ENCODE data around the gene RHOBTB3. TPM values are rescaled to one million over a fixed set of nuclear protein-coding genes. Genes with fewer than 3 reads are reported as not detected.
A peak's percentile ranks its signal among the peaks of the same experiment; 100 is the strongest.

The RHOBTB3 gene
- total and polyA plus RNA-seq, 2 donors: 18.1 to 33.4 TPM

DNA sequence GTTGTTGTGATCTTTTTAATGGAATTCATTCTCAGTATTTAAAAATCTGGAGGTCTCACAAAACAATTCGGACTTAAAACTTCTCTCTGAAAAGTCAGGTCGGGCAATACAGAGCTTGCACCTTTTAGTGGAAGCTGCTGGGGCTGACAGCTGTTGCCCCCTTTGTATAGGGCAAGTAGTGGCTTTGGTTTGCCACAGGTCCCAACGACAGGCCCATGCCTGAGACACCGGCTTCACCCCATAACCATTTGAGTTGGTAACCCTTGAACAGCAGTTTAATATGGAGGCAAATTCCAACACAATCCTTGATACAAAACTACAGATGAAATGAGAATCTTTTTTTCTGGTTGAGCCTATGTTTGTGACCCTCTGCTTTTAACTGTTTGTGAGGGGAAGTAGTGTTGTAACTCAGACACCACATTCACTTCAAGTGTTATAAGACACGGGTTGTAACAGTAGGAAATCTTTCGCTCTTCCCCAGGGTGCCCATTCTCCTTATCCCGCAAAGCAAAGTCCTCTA, 92.1 kb downstream of the RHOBTB3 start:
- Histone ChIP-seq H3K36me3 (ENCODE audit: control insufficient read depth in 2 of 2, insufficient read depth in 2 of 2, low read length in 1 of 2) (peaks cover 0 to 9% of the 10 kb centered on the region in 2 donors), H3K27me3 (ENCODE audit: control insufficient read depth in 2 of 2, insufficient read depth in 1 of 2, low read length in 1 of 2) (no peaks in the 10 kb centered on the region), H3K27ac (ENCODE audit: low read depth in 1 of 2, low read length in 1 of 2) (peak overlapping the region; percentile 94 to 95), H3K4me3 (ENCODE audit: low read length in 2 of 2) (peak overlapping the region; percentile 86 to 97), H3K9me3 (ENCODE audit: control insufficient read depth in 2 of 2, insufficient read depth in 1 of 2, low read length in 1 of 2) (no peaks in the 10 kb centered on the region), H3K4me1 (ENCODE audit: control insufficient read depth in 2 of 2, insufficient read depth in 2 of 2, low read length in 2 of 2) (peaks cover 29 to 70% of the 10 kb centered on the region in 2 donors)
- WGBS: 27% methylated on average over 7 of the region's 7 CpGs
- peak in 1 of 9 donors; percentile 67 for DNase-seq (ENCODE audit: low read depth in 6 of 9, low spot score in 9 of 9)

DNA sequence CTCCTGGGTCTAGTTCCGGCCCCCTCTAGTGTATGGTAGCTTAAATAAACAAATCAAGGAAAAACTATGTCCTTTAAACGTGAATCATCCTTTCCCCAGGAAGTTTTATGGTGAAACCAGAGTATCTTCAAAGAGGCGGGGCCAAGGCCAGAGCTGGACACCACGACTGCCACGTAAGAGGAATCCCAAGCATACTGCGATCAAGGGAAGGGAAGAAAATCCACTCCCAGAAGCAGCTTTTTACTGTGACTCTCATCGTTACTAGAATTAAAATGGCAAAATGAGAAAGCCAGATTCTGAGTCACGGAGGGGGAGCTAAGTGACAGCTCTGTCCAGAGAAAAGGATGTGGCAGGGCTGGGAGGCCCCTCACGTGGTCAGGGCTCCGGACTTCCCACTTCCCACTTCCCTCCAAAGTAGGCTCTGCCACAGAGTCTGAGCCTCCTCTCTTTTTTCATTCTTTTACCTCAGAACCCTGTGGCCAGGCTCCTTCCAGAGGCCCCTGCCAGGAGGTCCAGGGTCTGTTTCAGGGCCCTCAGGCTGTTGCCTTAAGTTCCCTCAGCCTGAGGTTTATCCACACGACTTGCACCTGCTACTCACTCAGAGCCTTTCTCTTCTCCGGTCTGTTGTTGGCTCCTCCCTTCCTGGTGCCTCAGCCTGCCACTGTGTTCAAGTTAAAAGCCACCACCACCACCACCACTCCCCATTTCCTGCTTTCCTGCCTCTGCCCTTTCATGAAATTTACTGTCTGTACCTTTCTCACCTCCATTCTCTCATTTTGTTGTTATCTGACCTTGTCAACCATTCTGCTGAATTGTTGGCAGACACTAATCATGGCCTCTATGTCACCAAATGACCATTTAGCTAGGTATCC, 92.8 kb downstream of the RHOBTB3 start:
- 26% methylated on average over 12 of the region's 12 CpGs for WGBS
- H3K27ac ChIP-seq (ENCODE audit: low read depth in 1 of 2, low read length in 1 of 2): peak overlapping the region; percentile 94 to 95
- H3K4me3 ChIP-seq (ENCODE audit: low read length in 2 of 2): peak overlapping the region; percentile 86 to 97
- H3K9me3 ChIP-seq (ENCODE audit: control insufficient read depth in 2 of 2, insufficient read depth in 1 of 2, low read length in 1 of 2): no peaks in the 10 kb centered on the region
- H3K36me3 ChIP-seq (ENCODE audit: control insufficient read depth in 2 of 2, insufficient read depth in 2 of 2, low read length in 1 of 2): peaks cover 0 to 3% of the 10 kb centered on the region in 2 donors
- no peaks in the 10 kb centered on the region for H3K27me3 ChIP-seq (ENCODE audit: control insufficient read depth in 2 of 2, insufficient read depth in 1 of 2, low read length in 1 of 2)
- DNase-seq (ENCODE audit: low read depth in 6 of 9, low spot score in 9 of 9): peak in 5 of 9 donors; percentile 72 to 92 (median 76)
- H3K4me1 ChIP-seq (ENCODE audit: control insufficient read depth in 2 of 2, insufficient read depth in 2 of 2, low read length in 2 of 2): peaks cover 22 to 67% of the 10 kb centered on the region in 2 donors

DNA sequence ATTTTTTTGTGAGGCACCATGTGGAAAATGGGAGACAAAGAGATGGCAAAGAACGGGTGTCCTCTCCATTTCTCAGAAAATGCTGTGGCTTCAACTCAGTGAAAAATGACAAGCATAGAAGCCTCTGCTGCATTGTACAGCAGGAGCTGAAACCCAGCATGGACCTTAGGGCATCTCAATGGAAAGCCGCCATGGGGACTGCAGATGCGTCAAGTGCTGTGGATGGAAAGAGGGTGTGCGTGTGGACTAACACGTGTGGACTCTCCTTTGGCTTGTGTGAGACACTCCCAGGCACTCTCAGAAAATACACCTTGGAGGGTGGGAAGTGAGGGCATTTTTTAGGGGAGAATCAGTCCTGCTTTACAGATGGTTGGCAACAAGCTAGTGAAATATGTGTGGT, 93.6 kb downstream of the RHOBTB3 start:
- Histone ChIP-seq H3K9me3 (ENCODE audit: control insufficient read depth in 2 of 2, insufficient read depth in 1 of 2, low read length in 1 of 2) (no peaks in the 10 kb centered on the region), H3K4me1 (ENCODE audit: control insufficient read depth in 2 of 2, insufficient read depth in 2 of 2, low read length in 2 of 2) (peaks cover 19 to 64% of the 10 kb centered on the region in 2 donors), H3K27me3 (ENCODE audit: control insufficient read depth in 2 of 2, insufficient read depth in 1 of 2, low read length in 1 of 2) (no peaks in the 10 kb centered on the region), H3K4me3 (ENCODE audit: low read length in 2 of 2) (no peak overlapping the region), H3K36me3 (ENCODE audit: control insufficient read depth in 2 of 2, insufficient read depth in 2 of 2, low read length in 1 of 2) (no peaks in the 10 kb centered on the region), H3K27ac (ENCODE audit: low read depth in 1 of 2, low read length in 1 of 2) (peak overlapping the region; percentile 94 to 95)
- DNase-seq (ENCODE audit: low read depth in 6 of 9, low spot score in 9 of 9): no peak
- 81% methylated on average over 5 of the region's 5 CpGs for WGBS

DNA sequence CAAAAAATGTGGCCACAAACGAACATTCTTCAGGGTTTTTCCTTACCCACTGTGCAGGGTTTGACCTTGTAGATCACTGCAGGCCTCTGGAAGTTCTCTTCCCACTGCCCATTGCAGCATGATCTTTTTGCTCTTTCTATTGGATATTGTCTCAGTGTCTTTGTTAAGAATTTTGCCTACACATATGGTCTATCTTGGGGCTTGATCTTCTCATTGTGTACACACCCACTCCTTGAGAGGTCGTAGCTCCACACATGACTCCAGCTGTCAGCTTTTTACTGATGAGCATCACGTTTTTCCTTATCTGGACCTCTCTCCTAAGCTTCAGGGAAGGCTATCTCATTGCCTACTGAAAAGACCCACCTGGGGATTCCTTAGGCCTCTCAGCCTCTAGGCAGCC, 94.4 kb downstream of the RHOBTB3 start:
- DNase-seq (ENCODE audit: low read depth in 6 of 9, low spot score in 9 of 9): no peak
- H3K27ac ChIP-seq (ENCODE audit: low read depth in 1 of 2, low read length in 1 of 2): peak overlapping the region in 1 of 2 donors; percentile 38
- H3K4me1 ChIP-seq (ENCODE audit: control insufficient read depth in 2 of 2, insufficient read depth in 2 of 2, low read length in 2 of 2): peaks cover 18 to 56% of the 10 kb centered on the region in 2 donors
- H3K9me3 ChIP-seq (ENCODE audit: control insufficient read depth in 2 of 2, insufficient read depth in 1 of 2, low read length in 1 of 2): no peaks in the 10 kb centered on the region
- no peaks in the 10 kb centered on the region for H3K27me3 ChIP-seq (ENCODE audit: control insufficient read depth in 2 of 2, insufficient read depth in 1 of 2, low read length in 1 of 2)
- 62% methylated on average over 3 of the region's 3 CpGs for WGBS
- no peaks in the 10 kb centered on the region for H3K36me3 ChIP-seq (ENCODE audit: control insufficient read depth in 2 of 2, insufficient read depth in 2 of 2, low read length in 1 of 2)
- no peak overlapping the region for H3K4me3 ChIP-seq (ENCODE audit: low read length in 2 of 2)

DNA sequence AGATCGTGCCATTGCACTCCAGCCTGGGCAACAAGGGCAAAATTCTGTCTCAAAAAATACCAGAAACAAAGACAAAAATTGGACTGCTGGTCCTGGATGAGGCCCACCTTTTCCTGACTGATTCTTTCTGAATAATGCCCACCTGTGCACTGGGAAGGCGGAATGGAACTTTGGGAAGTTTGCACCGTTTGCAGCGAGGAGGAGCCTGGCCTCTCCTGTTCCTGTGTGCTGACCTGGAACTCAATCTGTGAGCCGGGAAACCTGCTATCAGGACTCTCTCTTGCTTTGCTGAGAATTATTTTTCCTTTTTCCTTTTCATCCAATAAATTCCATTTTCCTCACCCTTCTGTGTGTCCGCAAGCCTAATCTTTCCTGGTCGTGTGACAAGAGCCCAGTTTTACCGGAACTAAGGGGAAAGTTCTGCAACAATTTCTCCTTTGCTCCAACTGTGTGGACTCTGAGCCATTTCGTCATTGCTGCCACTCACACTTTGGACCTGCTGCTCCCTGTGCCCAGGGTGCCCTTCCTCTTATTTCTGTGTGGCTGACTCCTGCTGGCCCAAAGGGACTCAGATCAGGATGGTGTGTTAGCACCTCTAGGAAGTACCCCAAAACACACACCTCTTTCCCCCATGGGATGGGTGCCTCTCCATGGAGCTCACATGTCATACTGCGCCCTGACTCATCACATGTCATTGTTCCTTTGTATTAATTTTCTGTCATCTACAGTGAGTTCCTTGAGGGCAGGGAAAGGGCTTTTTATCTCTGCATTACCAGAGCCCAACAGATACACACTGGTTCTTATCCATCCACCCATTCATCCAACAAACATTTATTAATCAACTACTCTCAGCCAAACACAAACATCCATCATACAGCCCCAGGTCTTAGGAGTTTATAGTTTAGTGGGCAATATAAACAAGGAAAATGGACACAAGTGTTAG, 96.1 kb downstream of the RHOBTB3 start:
- no peaks in the 10 kb centered on the region for H3K36me3 ChIP-seq (ENCODE audit: control insufficient read depth in 2 of 2, insufficient read depth in 2 of 2, low read length in 1 of 2)
- no peaks in the 10 kb centered on the region for H3K9me3 ChIP-seq (ENCODE audit: control insufficient read depth in 2 of 2, insufficient read depth in 1 of 2, low read length in 1 of 2)
- no peak for DNase-seq (ENCODE audit: low read depth in 6 of 9, low spot score in 9 of 9)
- H3K4me1 ChIP-seq (ENCODE audit: control insufficient read depth in 2 of 2, insufficient read depth in 2 of 2, low read length in 2 of 2): peaks cover 16 to 45% of the 10 kb centered on the region in 2 donors
- 98% methylated on average over 10 of the region's 10 CpGs for WGBS
- H3K27ac ChIP-seq (ENCODE audit: low read depth in 1 of 2, low read length in 1 of 2): no peak overlapping the region
- no peak overlapping the region for H3K4me3 ChIP-seq (ENCODE audit: low read length in 2 of 2)
- no peaks in the 10 kb centered on the region for H3K27me3 ChIP-seq (ENCODE audit: control insufficient read depth in 2 of 2, insufficient read depth in 1 of 2, low read length in 1 of 2)

DNA sequence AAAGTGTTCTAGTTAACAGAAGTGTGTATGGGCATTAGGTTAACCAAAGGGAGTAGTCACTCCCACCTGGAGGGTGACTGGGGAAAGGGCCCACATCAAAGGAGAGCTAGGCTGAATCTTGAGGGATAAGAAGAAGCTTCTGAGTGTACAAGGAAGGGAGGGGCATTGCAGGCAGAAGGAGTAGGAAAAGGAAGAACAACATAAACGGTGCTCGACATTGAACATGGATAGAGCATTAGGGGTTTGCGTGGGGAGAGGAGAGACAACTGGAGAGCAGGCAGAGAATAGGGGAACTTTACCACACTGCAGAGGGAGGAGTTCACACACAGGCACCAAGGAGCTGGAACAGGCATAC, 96.7 kb downstream of the RHOBTB3 start:
- H3K9me3 ChIP-seq (ENCODE audit: control insufficient read depth in 2 of 2, insufficient read depth in 1 of 2, low read length in 1 of 2): no peaks in the 10 kb centered on the region
- H3K4me1 ChIP-seq (ENCODE audit: control insufficient read depth in 2 of 2, insufficient read depth in 2 of 2, low read length in 2 of 2): peaks cover 16 to 41% of the 10 kb centered on the region in 2 donors
- no peak for DNase-seq (ENCODE audit: low read depth in 6 of 9, low spot score in 9 of 9)
- no peak overlapping the region for H3K27ac ChIP-seq (ENCODE audit: low read depth in 1 of 2, low read length in 1 of 2)
- H3K36me3 ChIP-seq (ENCODE audit: control insufficient read depth in 2 of 2, insufficient read depth in 2 of 2, low read length in 1 of 2): no peaks in the 10 kb centered on the region
- H3K4me3 ChIP-seq (ENCODE audit: low read length in 2 of 2): no peak overlapping the region
- H3K27me3 ChIP-seq (ENCODE audit: control insufficient read depth in 2 of 2, insufficient read depth in 1 of 2, low read length in 1 of 2): no peaks in the 10 kb centered on the region
- 76% methylated on average over 3 of the region's 3 CpGs for WGBS

DNA sequence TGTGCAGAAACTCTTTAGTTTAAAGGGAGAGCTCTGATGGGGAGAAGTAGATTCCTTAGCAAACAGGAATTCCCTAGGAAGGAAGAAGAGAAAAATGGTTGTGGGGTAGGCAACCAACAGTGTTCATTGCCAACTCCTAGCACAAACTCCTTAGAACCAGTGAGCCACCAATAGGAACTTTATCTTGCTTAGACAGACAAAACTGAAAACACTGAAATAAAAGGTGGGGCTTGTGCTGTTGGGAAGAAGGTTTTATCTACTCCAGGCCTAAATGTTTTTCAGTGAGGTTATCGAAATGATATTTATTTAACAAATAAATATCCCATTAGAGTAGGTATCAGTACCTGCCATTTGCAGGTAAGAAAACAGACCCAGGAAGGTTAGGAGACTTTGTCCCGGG, 99.1 kb downstream of the RHOBTB3 start:
- no peak for DNase-seq (ENCODE audit: low read depth in 6 of 9, low spot score in 9 of 9)
- Histone ChIP-seq H3K27ac (ENCODE audit: low read depth in 1 of 2, low read length in 1 of 2) (no peak overlapping the region), H3K4me3 (ENCODE audit: low read length in 2 of 2) (no peak overlapping the region), H3K36me3 (ENCODE audit: control insufficient read depth in 2 of 2, insufficient read depth in 2 of 2, low read length in 1 of 2) (no peaks in the 10 kb centered on the region), H3K27me3 (ENCODE audit: control insufficient read depth in 2 of 2, insufficient read depth in 1 of 2, low read length in 1 of 2) (no peaks in the 10 kb centered on the region), H3K4me1 (ENCODE audit: control insufficient read depth in 2 of 2, insufficient read depth in 2 of 2, low read length in 2 of 2) (peaks cover 8 to 26% of the 10 kb centered on the region in 2 donors), H3K9me3 (ENCODE audit: control insufficient read depth in 2 of 2, insufficient read depth in 1 of 2, low read length in 1 of 2) (no peaks in the 10 kb centered on the region)
- WGBS: 97% methylated on average over 2 of the region's 2 CpGs

DNA sequence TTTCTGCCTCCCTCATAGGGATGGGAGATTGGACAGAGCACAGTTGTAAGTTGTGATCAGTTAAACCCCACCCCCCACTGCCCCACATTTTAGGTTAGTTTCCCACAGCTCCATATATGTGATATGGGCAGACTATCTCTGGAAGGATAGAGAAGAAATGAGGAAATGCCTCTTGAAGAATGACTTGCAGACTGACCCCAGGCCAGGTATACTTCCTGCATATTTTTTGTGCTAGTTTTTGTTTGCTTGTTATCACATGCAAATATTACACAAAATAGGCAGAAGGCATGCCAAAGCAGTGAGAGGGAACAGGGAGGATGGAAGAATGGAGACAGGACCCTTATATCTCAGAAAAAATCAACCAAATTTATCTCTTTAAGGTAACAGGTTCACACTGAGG, 101.5 kb downstream of the RHOBTB3 start:
- DNase-seq (ENCODE audit: low read depth in 6 of 9, low spot score in 9 of 9): no peak
- Histone ChIP-seq H3K36me3 (ENCODE audit: control insufficient read depth in 2 of 2, insufficient read depth in 2 of 2, low read length in 1 of 2) (no peaks in the 10 kb centered on the region), H3K9me3 (ENCODE audit: control insufficient read depth in 2 of 2, insufficient read depth in 1 of 2, low read length in 1 of 2) (no peaks in the 10 kb centered on the region), H3K4me1 (ENCODE audit: control insufficient read depth in 2 of 2, insufficient read depth in 2 of 2, low read length in 2 of 2) (peaks cover 12 to 24% of the 10 kb centered on the region in 2 donors), H3K4me3 (ENCODE audit: low read length in 2 of 2) (no peak overlapping the region), H3K27ac (ENCODE audit: low read depth in 1 of 2, low read length in 1 of 2) (no peak overlapping the region), H3K27me3 (ENCODE audit: control insufficient read depth in 2 of 2, insufficient read depth in 1 of 2, low read length in 1 of 2) (no peaks in the 10 kb centered on the region)
